GM19043 (cell line): ENCODE results near the gene DAP3.
"Not testable (repeated sequence)": the region's sequence is repeated elsewhere in the genome, so short reads cannot be mapped to it uniquely, and the experiment has no call there.

Experiments used
- ATAC-seq: cut with Tn5 transposase; IDR thresholded peaks from one replicate; pipeline ENCODE4 v1.9.1; 2021; ENCODE audit warnings: low read depth; ENCODE audit not compliant: unreplicated experiment

The DAP3 gene

DNA sequence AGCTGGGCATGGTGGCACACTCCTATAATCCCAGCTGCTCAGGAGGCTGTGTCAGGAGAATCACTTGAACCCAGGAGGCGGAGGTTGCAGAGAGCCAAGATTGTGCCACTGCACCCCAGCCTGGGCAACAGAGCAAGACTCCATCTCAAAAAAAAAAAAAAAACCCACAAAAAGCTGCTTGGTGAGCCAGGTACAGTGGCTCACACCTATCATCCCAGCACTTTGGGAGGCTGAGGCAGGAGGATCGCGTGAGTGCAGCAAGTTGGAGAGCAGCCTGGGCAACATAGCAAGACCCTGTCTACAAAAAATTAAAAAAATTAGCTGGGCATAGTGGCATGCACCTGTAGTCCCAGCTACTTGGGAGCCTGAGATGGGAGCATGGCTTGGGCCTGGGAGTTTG is 26.2 kb downstream of the DAP3 start:
- ATAC-seq, result not testable (repeated sequence)

DNA sequence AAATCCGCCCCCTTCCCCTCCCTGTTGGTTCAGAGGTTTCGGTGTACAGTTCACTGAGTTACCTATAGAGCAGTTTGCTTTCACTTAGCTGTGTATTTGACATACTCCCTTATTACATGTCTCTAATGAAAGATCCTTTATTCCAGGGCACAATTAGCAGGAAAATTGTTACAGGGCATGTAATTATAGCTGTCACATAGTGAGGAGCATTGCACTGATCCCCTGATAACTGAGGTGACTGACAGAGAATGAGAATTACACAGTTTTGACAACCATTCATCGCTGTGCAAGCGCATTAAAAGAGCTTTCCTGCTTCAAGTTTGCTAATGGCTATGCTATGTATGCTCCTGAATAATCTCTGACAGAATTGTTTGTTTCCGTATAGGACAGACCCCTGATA is 26.9 kb downstream of the DAP3 start:
- no peak for ATAC-seq

DNA sequence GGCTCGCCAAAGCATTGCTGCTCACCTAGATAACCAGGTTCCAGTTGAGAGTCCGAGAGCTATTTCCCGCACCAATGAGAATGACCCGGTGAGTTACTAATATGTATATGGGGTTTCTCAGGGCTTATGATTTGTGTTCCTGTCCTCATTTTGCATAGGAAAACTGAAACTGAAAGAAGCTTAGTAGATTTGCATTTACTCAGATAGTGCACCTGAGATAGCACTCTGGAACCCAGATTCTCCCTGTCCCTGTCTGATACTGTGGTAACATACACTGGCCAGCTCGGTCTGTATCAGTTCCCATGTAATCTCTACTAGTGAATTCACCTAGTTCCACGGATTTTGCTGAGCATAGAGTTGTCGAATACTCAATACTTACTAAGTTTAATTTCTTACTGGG is 28.1 kb downstream of the DAP3 start:
- no peak for ATAC-seq

DNA sequence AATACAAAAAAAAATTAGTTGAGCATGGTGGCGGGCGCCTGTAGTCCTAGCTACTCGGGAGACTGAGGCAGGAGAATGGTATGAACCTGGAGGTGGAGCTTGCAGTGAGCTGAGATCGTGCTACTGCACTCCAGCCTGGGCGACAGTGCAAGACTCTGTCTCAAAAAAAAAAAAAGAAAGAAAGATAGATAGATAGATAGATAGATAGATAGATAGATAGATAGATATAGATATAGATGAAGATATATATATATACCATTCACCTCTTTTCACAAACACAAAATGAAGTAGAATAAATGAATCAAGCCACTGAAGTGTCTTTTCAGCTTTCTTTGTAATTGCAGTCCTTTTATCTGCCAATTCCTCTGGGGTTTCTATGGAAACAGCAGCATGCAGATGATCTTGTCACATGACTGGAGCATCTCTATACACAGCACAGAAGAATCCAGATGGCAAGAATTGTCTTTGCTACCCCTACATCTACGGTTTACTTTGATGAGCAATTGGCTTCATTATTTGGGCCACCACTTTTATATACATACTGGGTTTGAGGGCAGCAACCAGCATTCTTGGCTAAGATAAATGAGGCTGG is 29.7 kb downstream of the DAP3 start:
- ATAC-seq, result not testable (repeated sequence)

DNA sequence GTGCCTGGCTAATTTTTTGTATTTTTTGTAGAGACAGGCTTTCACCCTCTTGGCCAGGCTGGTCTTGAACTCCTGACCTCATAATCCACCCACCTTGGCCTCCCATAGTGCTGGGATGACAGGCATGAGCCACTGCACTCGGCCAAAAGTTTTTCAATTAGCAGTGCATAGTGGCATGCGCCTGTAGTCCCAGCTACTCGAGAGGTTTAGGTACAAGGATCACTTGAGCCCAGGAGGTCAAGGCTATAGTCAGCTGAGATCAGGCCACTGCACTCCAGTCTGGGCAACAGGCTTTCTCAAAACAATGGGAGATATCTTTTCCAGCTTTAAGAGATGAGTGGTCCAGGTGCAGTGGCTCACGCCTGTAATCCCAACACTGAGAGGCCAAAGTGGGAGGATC is 30.8 kb downstream of the DAP3 start:
- no peak for ATAC-seq

DNA sequence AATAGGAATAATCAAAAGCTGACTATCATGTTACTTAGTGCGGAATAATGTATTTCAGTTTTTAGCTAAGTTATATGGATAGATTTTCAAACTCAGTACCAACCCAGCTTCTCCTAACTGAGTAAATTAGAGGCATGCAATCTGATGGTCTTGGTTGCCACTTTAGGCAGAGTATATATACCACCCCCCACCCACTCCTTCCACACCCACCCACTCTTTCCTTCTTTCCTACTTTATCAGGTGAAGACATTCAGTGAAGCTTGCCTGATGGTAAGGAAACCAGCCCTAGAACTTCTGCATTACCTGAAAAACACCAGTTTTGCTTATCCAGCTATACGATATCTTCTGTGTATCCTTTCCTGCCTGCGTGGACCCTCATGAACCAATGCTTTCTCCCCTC is 36.3 kb downstream of the DAP3 start:
- no peak for ATAC-seq

DNA sequence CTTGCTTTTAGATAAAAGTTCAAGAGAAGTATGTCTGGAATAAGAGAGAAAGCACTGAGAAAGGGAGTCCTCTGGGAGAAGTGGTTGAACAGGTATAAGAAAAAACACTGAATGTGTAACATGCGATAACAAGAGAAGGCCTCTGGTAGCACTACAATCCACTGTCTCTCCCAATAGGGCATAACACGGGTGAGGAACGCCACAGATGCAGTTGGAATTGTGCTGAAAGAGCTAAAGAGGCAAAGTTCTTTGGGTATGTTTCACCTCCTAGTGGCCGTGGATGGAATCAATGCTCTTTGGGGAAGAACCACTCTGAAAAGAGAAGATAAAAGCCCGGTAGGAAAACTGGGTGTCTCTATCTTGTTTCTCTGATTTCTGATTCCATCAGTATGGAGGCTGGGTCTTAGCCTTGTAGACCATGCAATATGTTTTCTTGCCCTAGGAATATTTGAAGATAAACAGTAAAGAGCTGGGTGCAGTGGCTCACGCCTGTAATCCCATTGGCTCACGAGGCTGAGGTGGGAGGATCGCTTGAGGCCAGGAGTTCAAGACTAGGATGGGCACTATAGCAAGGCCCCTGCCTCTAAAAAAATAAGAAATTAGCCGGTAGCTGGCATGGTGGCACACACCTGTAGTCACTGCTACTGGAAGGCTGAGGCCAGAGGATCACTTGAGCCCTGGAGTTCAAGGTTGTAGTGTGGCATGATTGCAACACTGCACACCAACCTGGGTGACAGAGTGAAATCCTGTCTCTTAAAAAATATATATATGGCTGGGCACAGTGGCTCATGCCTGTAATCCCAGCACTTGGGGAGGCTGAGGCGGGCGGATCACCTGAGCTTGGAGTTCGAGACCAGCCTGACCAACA is 40.4 kb downstream of the DAP3 start:
- ATAC-seq, result no peak

DNA sequence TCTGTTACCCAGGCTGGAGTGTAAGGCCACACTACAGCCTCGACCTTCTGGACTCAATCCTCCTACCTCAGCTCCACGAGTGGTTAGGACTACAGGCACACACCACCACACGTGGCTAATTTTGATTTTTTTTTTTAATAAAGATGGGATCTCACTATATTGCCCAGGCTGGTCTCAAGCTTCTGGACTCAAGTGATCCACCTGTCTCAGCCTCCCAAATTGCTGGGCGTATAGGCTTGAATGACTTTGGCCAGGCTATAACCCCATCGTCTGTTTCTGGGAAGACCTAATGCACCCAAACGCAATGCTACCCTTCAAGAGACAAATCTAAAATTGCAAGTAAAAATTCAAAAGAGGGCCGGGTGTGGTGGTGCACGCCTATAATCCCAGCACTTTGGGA is 52.1 kb downstream of the DAP3 start:
- ATAC-seq, result no peak

DNA sequence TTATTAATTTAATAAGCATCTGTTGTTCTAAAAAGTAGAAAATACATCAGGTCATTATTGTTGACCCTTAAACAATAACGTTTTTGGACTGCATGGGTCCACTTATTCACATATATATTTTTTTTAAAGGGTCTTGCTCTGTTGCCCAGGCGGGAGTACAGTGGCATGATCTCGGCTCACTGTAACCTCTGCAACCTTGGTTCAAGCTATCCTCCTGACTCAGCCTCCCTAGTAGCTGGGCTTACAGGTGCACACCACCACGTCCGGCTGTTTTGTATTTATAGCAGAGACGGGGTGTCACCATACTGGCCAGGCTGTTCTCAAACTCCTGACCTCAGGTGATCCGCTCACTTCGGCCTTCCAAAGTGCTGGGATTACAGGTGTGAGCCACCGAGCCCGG is 53.0 kb downstream of the DAP3 start:
- no peak for ATAC-seq

DNA sequence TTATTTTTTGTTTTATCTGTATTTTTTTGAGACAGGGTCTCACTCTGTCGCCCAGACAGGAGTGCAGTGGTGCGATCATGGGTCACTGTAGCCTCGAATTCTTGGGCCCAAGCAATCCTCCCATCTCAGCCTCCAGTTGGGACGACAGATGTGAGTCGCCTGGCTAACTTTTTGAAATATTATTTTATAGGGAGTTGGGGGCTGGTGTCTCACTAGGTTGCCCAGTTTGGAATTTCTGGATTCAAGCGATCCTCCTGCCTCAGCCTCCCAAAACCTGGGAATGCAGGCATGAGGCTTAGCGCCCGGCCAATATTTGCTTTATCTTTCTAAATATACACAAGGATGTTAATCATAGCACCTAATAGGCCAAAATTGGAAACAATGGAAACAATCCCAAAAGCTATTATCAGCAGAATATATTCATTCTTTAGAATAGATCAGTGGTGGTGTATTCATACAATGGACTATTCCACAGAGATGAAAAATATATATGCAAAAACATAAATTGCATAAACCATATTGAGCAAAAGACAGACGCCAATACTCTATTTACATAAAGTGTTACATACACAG is 55.9 kb downstream of the DAP3 start:
- ATAC-seq, result no peak

DNA sequence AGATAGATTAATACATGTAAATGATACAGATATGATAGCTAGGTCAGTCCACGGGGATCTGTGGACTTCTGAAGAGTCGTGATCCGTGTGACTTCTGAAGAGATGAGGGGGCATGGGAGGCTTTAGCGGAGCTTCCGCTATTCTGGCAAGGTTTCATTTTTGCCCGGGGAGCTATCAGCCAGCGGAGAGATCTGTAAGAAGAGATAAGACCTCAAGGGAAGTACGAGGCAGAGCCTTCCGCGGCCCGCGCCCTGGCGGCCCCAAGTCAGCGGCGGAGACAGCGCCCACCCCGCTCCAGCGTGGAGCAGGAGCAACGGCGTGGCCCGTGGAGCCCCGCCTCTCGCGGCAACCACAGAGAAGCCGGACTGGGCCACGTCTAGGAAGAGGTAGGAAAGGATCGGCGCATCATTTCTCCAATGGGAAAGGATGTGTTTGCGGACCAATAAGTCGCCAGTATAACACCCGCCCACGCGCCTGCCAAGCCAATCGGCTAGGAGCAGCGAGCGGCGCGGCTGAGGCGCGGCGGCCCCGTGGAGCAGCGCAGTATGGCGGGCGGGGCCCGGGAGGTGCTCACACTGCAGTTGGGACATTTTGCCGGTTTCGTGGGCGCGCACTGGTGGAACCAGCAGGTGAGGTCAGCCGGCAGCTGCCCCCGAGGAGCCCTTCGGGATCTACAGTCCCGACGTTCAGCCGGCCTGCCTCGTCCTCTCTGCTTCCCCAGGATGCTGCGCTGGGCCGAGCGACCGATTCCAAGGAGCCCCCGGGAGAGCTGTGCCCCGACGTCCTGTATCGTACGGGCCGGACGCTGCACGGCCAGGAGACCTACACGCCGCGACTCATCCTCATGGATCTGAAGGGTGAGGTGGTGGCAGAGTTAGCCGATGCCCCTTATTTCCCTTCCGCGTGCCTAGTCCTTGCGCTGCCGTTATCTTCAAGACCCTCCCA is 56.7 kb downstream of the DAP3 start:
- peak; percentile 89 for ATAC-seq

DNA sequence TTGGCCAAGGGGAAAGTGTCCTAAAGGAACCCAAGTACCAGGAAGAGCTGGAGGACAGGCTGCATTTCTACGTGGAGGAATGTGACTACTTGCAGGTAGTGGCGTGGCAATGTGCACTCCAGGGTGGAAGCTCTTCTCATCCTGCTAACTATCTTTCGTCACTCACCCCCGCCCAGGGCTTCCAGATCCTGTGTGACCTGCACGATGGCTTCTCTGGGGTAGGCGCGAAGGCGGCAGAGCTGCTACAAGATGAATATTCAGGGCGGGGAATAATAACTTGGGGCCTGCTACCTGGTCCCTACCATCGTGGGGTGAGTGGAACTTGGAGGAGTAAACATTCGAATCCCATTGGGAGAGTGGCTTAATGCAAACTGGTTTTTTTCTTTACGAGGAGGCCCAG is 58.7 kb downstream of the DAP3 start:
- not testable (repeated sequence) for ATAC-seq

DNA sequence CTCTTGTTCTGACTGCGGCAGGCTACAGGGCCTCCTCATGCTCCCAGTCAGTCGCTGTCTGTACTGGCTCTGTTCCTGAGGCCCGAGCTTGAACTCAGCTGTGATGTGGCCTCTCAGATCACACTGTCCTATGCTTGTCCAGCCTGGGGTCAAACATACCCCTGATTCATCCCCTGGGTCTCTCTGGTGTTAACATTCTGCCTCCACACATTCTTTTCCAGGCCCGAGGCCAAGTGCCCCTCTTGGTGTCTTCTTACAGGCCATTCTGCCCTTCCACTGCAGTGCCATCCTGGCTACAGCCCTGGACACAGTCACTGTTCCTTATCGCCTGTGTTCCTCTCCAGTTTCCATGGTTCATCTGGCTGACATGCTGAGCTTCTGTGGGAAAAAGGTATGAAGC is 59.2 kb downstream of the DAP3 start:
- ATAC-seq, result not testable (repeated sequence)

DNA sequence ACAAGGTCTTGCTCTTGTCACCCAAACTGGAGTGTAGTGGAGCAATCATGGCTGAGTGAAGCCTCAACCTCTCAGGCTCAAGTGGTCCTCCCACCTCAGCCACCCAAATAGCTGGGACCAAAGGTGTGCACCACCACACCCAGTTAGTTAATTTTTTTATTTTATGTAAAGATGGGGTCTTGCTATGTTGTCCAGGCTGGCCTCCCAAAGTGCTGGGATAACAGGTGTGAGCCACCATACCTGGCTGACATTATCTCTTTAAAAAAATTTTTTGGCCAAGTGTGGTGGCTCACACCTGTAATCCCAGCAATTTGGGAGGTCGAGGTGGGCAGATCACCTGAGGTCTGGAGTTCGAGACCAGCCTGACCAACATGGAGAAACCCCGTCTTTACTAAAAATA is 70.1 kb downstream of the DAP3 start:
- ATAC-seq, result not testable (repeated sequence)

DNA sequence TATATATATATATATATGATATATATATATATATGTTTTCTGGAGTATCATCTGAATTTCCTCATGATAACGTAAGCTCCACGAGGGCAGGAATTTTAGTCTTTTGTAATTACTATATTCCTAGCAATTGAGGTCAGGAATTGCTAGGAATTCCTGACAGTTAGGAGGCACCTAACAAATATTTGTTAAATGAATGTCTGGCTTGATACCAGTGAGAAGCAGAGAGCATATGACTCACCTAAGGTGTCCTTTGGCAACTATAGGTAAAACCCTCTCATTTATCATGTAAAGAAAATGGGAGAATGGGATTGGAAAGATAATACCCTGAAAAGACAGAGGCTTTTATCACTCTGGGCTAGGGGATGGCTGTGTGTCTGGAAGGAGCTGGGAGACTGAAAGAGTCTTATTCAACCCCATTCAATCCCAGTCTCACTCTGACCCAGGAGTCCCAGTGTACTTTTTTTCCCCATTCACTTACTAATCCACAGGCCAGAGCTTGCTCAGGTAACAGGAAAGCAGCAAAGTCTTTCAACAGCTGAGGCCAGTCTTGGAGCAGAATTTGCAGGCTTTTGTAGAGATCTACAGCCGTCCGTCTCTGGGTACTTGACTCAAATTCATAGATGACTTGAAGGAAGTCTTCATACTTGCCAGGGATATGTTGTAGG is 71.2 kb downstream of the DAP3 start:
- ATAC-seq, result no peak

DNA sequence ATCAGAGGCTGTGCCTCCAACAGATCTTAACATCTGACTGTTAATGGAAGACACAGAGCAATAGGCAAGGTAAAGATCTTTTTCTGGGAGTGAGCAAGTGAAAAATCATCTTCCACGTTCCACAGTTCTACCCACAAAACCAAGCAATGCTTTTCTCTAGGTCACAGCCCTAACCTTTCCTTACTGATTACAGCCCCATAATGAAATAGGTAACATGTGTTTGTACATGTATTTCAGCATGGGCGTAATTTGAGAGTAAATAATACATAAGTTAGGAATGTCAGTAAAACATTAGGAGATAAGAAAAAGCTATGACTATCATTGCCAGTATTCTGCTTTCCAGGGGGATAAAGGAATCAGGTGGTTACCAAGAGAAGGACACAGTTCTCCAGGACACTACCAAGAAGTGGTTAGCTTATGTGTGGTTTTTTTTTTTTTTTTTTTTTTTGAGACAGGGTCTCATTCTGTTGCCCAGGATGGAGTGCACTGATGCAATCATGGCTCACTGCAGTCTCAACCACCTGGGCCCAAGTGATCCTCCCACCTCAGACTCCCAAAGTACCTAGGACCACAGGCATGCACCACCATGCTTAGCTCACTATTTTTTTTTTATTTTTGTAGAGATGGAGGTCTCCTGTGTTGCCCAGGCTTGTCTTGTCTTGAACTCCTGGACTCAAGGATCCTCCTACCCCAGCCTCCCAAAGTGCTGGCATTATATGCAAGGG is 72.0 kb downstream of the DAP3 start:
- no peak for ATAC-seq

DNA sequence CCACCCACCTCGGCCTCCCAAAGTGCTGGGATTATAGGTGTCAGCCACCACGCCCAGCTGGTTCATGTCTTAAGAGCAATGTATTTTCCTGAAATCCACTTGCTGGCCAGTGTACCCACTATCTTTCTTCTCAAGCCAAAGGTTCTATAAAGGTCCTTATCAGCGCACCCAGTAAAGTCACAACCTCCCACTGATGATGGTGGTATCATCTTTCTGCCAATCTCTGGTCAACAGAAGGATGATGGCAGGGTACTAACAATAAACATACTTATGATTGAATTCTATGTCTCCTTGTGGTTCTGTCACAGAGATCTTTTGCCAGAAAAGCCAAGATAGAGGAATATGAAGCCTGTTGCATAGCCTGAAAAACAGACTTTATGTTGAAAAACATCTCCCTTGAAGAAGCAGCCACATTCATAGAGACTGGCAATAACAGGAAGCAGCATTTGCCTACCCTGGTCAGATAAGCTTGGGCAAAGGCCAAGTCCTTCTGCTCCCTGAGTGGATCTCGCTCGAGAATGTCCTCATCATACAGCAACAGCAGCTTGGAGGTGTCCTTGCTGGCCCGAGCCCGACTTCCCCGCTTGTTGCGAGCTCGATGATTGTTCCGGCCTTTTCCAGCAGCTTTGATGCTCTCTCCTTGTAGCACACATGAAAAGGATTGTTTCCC is 73.0 kb downstream of the DAP3 start:
- ATAC-seq, result no peak

DNA sequence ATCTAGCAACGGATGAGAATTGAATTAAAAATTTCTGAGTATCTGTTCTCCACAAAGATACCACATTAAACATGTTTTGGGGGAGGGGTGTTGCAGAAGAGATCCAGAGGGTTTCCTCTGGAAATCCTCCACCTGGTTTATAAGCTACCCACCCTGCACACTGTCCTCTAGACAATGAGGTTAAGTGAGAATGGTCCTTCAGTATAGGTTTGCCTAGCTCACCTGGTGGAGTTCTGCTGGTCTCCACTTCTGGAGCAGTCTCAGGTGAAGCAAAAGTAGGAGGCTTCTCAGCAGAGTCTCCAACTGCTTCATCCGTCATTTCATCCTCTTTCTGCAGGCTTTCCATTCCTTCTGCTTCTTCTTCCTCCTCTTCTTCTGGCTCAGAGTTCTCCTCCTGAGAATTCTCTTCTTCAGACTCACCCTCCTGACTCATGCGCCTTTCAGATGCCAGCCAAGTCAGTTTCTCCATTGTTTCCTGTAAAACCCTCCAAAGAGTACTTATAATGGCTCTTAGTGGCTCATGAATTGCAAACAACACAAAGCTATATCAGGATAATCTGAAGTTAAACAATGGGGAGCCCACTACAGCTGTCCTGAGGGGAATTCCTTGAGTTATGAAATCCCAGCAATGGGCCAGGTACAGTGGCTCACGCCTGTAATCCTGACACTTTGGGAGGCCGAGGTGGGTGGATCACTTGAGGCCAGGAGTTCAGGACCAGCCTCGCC is 74.4 kb downstream of the DAP3 start:
- not testable (repeated sequence) for ATAC-seq
